Body of pancreas (tissue), 4 donors: Measurements from ENCODE around the gene PPM1A.

Experiments
- CTCF ChIP-seq, 7 experiments: fragments of 450-650 bp in 4 of 7; fragments of 200-600 bp in 3 of 7; sonication (generic) in 3 of 7; IDR thresholded peaks; one replicate each; pipeline ENCODE4 v1.5.1; 2016 to 2019; ENCODE audit warnings: antibody characterized with exemption in 7 of 7
- POLR2A ChIP-seq, 3 donors: fragments of 450-650 bp; IDR thresholded peaks; one replicate each; pipeline ENCODE4 v1.6.1; 2016; ENCODE audit warnings: antibody characterized with exemption in 3 of 3, mild to moderate bottlenecking in 2 of 3

GRCh38 chr14:60265163-60265562 is 16.1 kb downstream of the PPM1A start:
- TF ChIP-seq POLR2A (IDR thresholded peaks at IDR 0.05), result no peak
- TF ChIP-seq CTCF (IDR thresholded peaks at IDR 0.05), result no peak
